Esophagus muscularis mucosa (tissue), 4 donors: Measurements from ENCODE around the gene MADD. TPM values are rescaled to one million over a fixed set of nuclear protein-coding genes. Genes with fewer than 3 reads are reported as not detected.

Experiments used
- DNase-seq: peaks from one replicate; pipeline ENCODE4 v3.0.0-alpha.2; 2017; ENCODE audit errors: extremely low spot score
- H3K27ac ChIP-seq, 4 donors: fragments of 200-600 bp; sonication (generic); replicated peaks in 1 of 4; 1 replicate in 3 of 4; 2 replicates in 1 of 4; pipeline ENCODE4 v1.5.1; 2016 to 2019; ENCODE audit warnings: mild to moderate bottlenecking in 1 of 4
- H3K27me3 ChIP-seq, 4 donors: fragments of 200-600 bp; sonication (generic); one replicate each; pipeline versions ENCODE4 v1.5.1 to v1.6.0; 2016 to 2019
- H3K36me3 ChIP-seq, 4 donors: fragments of 200-600 bp; sonication (generic); one replicate each; pipeline ENCODE4 v1.5.1; 2016 to 2019
- H3K4me1 ChIP-seq, 4 donors: fragments of 200-600 bp; sonication (generic); one replicate each; pipeline ENCODE4 v1.5.1; 2016 to 2019
- H3K4me3 ChIP-seq, 4 donors: fragments of 200-600 bp; sonication (generic); 1 replicate in 2 of 4; 2 replicates in 2 of 4; pipeline ENCODE4 v1.5.1; 2016 to 2019; ENCODE audit warnings: mild to moderate bottlenecking in 4 of 4, moderate library complexity in 1 of 4
- H3K9me3 ChIP-seq, 4 donors: fragments of 200-600 bp; sonication (generic); 1 replicate in 3 of 4; 2 replicates in 1 of 4; pipeline ENCODE4 v1.5.1; 2016 to 2019
- EP300 ChIP-seq: sonication (generic); formaldehyde crosslinking; IDR thresholded peaks from one replicate; pipeline ENCODE4 v1.6.1; 2017; ENCODE audit warnings: antibody characterized with exemption
- POLR2A ChIP-seq: fragments of 450-650 bp; IDR thresholded peaks from one replicate; pipeline ENCODE4 v1.6.1; 2017; ENCODE audit warnings: antibody characterized with exemption, moderate library complexity, mild to moderate bottlenecking, low read depth
- POLR2AphosphoS5 ChIP-seq, 2 donors: sonication (generic); formaldehyde crosslinking; IDR thresholded peaks; one replicate each; pipeline ENCODE4 v1.6.1; 2017; ENCODE audit warnings: antibody characterized with exemption in 2 of 2
- WGBS: methylation state at CpG from one replicate; pipeline ENCODE4 v1.1.5; 2018; 5-methylcytosine and 5-hydroxymethylcytosine counted together
- intact Hi-C: fragments of 100-400 bp; cut with DNase I; formaldehyde crosslinking; loops from one replicate; pipeline ENCODE4 v1.15.1; 2023
- total RNA-seq, 4 donors: library from RNA; depleted of rRNA; stranded (reverse); fragments of >200 nt; gene quantifications; one replicate each; pipeline versions ENCODE4 v1.1.0 to v1.2.1, GENCODE V29; 2016
- TF ChIP-seq, protein P1 (sequence below), 3 experiments: fragments of 200-600 bp in 2 of 3; fragments of 450-650 bp in 1 of 3; sonication (generic) in 2 of 3; IDR thresholded peaks; one replicate each; pipeline ENCODE4 v1.5.1; 2017 to 2019; ENCODE audit warnings: antibody characterized with exemption in 3 of 3, mild to moderate bottlenecking in 2 of 3, moderate library complexity in 1 of 3

The MADD gene
- total RNA-seq, 4 donors from 2014 or later = 27.8 to 35.4 (median 32.7) TPM

DNA sequence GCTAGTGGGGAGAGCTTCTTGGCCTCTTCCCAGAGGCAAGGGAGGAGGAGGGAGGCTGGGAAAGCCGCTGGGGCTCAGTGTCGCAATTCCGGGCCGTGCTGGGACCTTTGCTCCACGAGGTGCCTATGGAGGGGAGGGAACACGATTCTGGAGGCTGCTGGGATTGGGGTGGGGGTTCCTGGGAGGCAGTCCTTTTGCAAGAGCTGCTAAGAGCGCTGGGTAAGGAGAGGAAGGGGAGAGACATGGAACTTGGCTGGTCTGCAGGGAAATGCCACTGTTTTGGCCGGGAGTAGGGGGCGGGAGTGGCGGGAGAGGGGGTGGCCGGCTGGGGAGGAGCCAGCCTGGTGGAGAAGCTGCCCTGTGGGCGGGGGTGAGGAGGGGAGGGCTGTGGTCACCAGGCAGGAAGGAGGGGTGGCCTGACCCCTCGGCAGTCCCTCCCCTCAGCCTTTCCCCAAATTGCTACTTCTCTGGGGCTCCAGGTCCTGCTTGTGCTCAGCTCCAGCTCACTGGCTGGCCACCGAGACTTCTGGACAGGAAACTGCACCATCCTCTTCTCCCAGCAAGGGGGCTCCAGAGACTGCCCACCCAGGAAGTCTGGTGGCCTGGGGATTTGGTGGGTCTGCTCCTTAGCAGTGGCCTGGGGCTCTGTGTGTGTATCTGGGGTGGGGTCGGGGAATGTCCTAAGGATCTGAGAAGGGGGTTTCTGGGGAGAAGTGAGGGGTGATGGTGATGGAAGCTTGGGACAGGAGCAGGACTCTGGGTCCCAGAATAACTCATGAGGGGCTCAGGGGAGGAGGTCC lies 12.2 kb upstream of the MADD start, which contains the start of gene NR1H3:
Gene NR1H3 (plus strand): TSS at position 480 of the 800 bp plus-strand sequence. CDS start 1,221 bp downstream, outside the sequence.
- 7% methylated on average over 13 of the region's 15 CpGs for WGBS
- Histone ChIP-seq H3K4me1 (peaks cover 58 to 65% (median 62%) of the 10 kb centered on the region in 4 donors), H3K27ac (peak within 1 kb of the TSS; percentile 72 to 81 (median 73)), H3K4me3 (peak within 1 kb of the TSS; percentile 41 to 53 (median 45)), H3K36me3 (peaks cover 0 to 23% (median 7%) of the 10 kb centered on the region in 4 donors), H3K27me3 (no peaks in the 10 kb centered on the region), H3K9me3 (no peaks in the 10 kb centered on the region)
- intact Hi-C loops = no loop called here
- TF ChIP-seq POLR2AphosphoS5 (IDR thresholded peaks at IDR 0.05) (peak; percentile 39 to 50), POLR2A (no peak)
- TF ChIP-seq, protein P1, sequence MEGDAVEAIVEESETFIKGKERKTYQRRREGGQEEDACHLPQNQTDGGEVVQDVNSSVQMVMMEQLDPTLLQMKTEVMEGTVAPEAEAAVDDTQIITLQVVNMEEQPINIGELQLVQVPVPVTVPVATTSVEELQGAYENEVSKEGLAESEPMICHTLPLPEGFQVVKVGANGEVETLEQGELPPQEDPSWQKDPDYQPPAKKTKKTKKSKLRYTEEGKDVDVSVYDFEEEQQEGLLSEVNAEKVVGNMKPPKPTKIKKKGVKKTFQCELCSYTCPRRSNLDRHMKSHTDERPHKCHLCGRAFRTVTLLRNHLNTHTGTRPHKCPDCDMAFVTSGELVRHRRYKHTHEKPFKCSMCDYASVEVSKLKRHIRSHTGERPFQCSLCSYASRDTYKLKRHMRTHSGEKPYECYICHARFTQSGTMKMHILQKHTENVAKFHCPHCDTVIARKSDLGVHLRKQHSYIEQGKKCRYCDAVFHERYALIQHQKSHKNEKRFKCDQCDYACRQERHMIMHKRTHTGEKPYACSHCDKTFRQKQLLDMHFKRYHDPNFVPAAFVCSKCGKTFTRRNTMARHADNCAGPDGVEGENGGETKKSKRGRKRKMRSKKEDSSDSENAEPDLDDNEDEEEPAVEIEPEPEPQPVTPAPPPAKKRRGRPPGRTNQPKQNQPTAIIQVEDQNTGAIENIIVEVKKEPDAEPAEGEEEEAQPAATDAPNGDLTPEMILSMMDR (IDR thresholded peaks at IDR 0.05) = peak; percentile 56 to 64 (median 64)
- peak; percentile 93 for DNase-seq

- peaks cover 56 to 65% (median 61%) of the 10 kb centered on the region in 4 donors for H3K4me1 ChIP-seq
- no peak for DNase-seq
These were observed 11.5 kb upstream of the MADD start for GRCh38 chr11:47258317-47258902.

GRCh38 chr11:47259232-47259977 lies 10.5 kb upstream of the MADD start:
- no peak for DNase-seq
- peak overlapping the region in 1 of 4 donors; percentile 73 for H3K27ac ChIP-seq
- H3K36me3 ChIP-seq = peaks cover 0 to 30% (median 9%) of the 10 kb centered on the region in 4 donors
- peaks cover 46 to 56% (median 52%) of the 10 kb centered on the region in 4 donors for H3K4me1 ChIP-seq
- no peak overlapping the region for H3K4me3 ChIP-seq
- WGBS = 52% methylated on average over 10 of the region's 10 CpGs
- intact Hi-C loops = no loop called here
- no peaks in the 10 kb centered on the region for H3K27me3 ChIP-seq
- no peak for TF ChIP-seq POLR2A
- TF ChIP-seq POLR2AphosphoS5 (IDR thresholded peaks at IDR 0.05) = no peak
- no peak for TF ChIP-seq EP300
- TF ChIP-seq, protein P1 (IDR thresholded peaks at IDR 0.05) = peak; percentile 42 to 58 (median 52)
- H3K9me3 ChIP-seq = no peaks in the 10 kb centered on the region

More at GRCh38 chr11:47258317-47258902, 11.5 kb upstream of the MADD start:
- Histone ChIP-seq H3K27me3 (no peaks in the 10 kb centered on the region), H3K4me3 (peak overlapping the region; percentile 41 to 53 (median 45)), H3K27ac (peak overlapping the region; percentile 72 to 81 (median 73)), H3K9me3 (no peaks in the 10 kb centered on the region), H3K36me3 (peaks cover 0 to 26% (median 7%) of the 10 kb centered on the region in 4 donors)
- intact Hi-C loops = no loop called here
- TF ChIP-seq POLR2A (no peak), POLR2AphosphoS5 (IDR thresholded peaks at IDR 0.05) (no peak), EP300 (no peak)
- WGBS = 58% methylated on average over 10 of the region's 11 CpGs

- TF ChIP-seq, protein P1 (IDR thresholded peaks at IDR 0.05) = no peak
- TF ChIP-seq EP300 (no peak), POLR2A (no peak), POLR2AphosphoS5 (IDR thresholded peaks at IDR 0.05) (no peak)
- H3K36me3 ChIP-seq = peaks cover 0 to 30% (median 9%) of the 10 kb centered on the region in 4 donors
- 88% methylated on average over 13 of the region's 19 CpGs for WGBS
- no peak overlapping the region for H3K4me3 ChIP-seq
- no peak overlapping the region for H3K27ac ChIP-seq
- H3K27me3 ChIP-seq = no peaks in the 10 kb centered on the region
- no peak for DNase-seq
- intact Hi-C loops = no loop called here
- H3K4me1 ChIP-seq = peaks cover 43 to 47% (median 45%) of the 10 kb centered on the region in 4 donors
- H3K9me3 ChIP-seq = no peaks in the 10 kb centered on the region
These were observed 9.6 kb upstream of the MADD start for GRCh38 chr11:47260366-47260765.
